Skeletal muscle tissue (tissue), 4 donors: ENCODE results near the gene CX3CL1. TPM values are rescaled to one million over a fixed set of nuclear protein-coding genes. Genes with fewer than 3 reads are reported as not detected.
"Not testable (repeated sequence)": the region's sequence is repeated elsewhere in the genome, so short reads cannot be mapped to it uniquely, and the experiment has no call there.

Source experiments
- H3K27ac ChIP-seq: one replicate; pipeline ENCODE4 v1.7.0; 2013; ENCODE audit warnings: mild to moderate bottlenecking, low read depth, low read length, inconsistent platforms
- H3K27me3 ChIP-seq, 3 donors: one replicate each; pipeline ENCODE4 v1.7.0; 2013; ENCODE audit warnings: low read length in 3 of 3; ENCODE audit not compliant: control insufficient read depth in 3 of 3, insufficient read depth in 3 of 3
- H3K36me3 ChIP-seq, 3 donors: one replicate each; pipeline ENCODE4 v1.7.0; 2013; ENCODE audit warnings: low read length in 3 of 3; ENCODE audit not compliant: control insufficient read depth in 3 of 3, insufficient read depth in 3 of 3
- H3K4me1 ChIP-seq, 3 donors: one replicate each; pipeline ENCODE4 v1.7.0; 2013; ENCODE audit warnings: low read length in 3 of 3, mild to moderate bottlenecking in 3 of 3; ENCODE audit not compliant: control insufficient read depth in 3 of 3, insufficient read depth in 3 of 3
- H3K4me3 ChIP-seq, 3 donors: one replicate each; pipeline ENCODE4 v1.7.0; 2013; ENCODE audit warnings: low read length in 3 of 3
- H3K9ac ChIP-seq, 3 donors: one replicate each; pipeline ENCODE4 v1.7.0; 2013; ENCODE audit warnings: low read length in 3 of 3, mild to moderate bottlenecking in 3 of 3, moderate library complexity in 2 of 3, low read depth in 1 of 3
- H3K9me3 ChIP-seq, 3 donors: one replicate each; pipeline ENCODE4 v1.7.0; 2013; ENCODE audit warnings: low read length in 3 of 3; ENCODE audit not compliant: control insufficient read depth in 3 of 3
- total RNA-seq: library from RNA; depleted of rRNA; stranded (reverse); fragments of >200 nt; gene quantifications from one replicate; pipeline ENCODE4 v1.2.3, GENCODE V29; 2014
- donor health status: Osteomylitis.

Gene CX3CL1
- total RNA-seq, 1 donor from 2014 or later = 0.52 TPM

DNA sequence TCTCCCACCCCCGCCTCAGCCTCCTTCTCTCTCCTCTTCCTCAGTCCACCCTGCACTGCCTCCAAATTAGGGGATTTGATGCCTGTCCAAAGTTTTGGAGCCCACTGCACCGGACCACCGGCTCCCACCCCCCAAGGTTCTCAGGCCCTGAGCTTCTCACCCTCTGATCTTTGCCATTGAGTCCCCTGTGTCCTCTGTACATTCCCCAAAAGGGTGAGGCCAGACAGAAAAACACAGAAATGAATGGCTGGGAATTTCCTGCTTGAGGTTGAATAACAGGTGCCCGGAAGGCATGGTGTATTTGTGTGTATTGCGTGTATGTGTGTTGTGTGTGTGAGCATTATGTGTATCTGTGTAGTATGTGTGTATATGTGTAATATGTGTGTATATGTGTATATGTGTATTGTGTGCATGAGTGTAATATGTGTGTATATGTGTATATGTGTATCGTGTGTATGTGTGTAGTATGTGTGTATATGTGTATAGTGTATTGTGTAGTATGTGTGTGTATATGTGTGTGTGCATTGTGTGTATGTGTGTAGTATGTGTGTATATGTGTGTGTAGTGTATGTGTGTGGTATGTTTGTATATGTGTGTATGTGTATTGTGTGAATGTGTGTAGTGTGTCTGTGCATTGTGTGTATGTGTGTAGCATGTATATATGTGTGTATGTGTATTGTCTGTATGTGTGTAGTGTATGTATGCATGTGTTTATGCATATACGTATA lies 16.2 kb downstream of the CX3CL1 start:
- no peaks in the 10 kb centered on the region for H3K27me3 ChIP-seq
- H3K9me3 ChIP-seq = peaks cover 0 to 4% (median 0%) of the 10 kb centered on the region in 3 donors
- H3K36me3 ChIP-seq = no peaks in the 10 kb centered on the region
- no peak overlapping the region for H3K9ac ChIP-seq
- no peak overlapping the region for H3K27ac ChIP-seq
- no peak overlapping the region for H3K4me3 ChIP-seq
- peaks cover 6 to 18% (median 13%) of the 10 kb centered on the region in 3 donors for H3K4me1 ChIP-seq

DNA sequence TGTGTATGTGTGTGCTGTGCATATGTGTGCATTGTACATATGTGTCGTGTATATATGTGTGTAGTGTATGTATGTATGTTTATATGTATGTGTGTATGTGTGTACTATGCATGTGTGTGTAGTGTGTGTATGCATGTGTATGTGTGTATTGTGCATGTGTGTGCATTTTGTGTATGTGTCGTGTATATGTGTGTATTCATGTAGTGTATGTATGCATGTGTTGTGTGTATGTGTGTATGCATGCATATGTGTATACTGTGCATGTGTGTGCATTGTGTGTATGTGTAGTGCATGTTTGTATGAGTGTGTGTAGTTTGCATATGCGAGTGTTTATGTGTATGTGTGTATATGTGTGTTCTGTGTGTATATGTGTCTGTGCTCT lies 16.8 kb downstream of the CX3CL1 start:
- H3K9ac ChIP-seq = no peak overlapping the region
- peaks cover 6 to 18% (median 10%) of the 10 kb centered on the region in 3 donors for H3K4me1 ChIP-seq
- H3K9me3 ChIP-seq = peaks cover 0 to 4% (median 0%) of the 10 kb centered on the region in 3 donors

DNA sequence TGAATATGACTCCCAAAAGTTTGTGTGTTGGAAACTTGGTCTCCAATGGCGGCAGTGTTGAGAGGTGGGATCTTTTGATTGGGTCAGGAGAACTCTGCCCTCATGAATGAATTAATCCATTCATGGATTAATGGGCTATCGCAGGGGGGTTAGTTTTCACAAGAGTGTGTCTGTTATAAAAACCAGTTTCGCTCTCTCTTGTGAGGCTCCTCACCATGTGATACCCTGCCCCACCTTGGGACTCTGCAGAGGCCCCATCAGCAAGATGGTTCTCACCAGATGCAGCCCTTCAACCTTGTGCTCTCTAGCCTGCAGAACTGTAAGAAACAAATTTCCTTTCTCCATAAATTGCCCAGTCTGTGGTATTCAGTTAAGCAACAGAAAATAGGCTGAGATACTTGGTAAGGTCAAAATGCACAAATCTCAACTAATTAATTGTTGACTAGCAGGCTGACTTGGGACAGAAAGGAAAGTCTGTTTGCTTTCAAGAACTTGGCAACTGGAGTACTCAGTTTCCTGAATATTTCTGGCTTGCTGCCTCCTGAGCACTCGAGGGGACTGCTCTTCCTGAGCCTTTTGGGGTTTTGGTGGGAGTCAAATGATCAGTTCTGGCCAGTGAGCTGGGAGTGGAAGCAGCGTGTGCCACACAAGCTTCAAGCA lies 18.5 kb downstream of the CX3CL1 start:
- Histone ChIP-seq H3K9ac (no peak overlapping the region), H3K4me1 (peaks cover 6 to 16% (median 6%) of the 10 kb centered on the region in 3 donors), H3K4me3 (no peak overlapping the region), H3K9me3 (peaks cover 0 to 4% (median 0%) of the 10 kb centered on the region in 3 donors), H3K36me3 (no peaks in the 10 kb centered on the region), H3K27me3 (peaks cover 0 to 3% (median 2%) of the 10 kb centered on the region in 3 donors), H3K27ac (no peak overlapping the region)

More for the DNA sequence above, 16.8 kb downstream of the CX3CL1 start:
- Histone ChIP-seq H3K27me3 (no peaks in the 10 kb centered on the region), H3K27ac (no peak overlapping the region), H3K4me3 (no peak overlapping the region), H3K36me3 (no peaks in the 10 kb centered on the region)

DNA sequence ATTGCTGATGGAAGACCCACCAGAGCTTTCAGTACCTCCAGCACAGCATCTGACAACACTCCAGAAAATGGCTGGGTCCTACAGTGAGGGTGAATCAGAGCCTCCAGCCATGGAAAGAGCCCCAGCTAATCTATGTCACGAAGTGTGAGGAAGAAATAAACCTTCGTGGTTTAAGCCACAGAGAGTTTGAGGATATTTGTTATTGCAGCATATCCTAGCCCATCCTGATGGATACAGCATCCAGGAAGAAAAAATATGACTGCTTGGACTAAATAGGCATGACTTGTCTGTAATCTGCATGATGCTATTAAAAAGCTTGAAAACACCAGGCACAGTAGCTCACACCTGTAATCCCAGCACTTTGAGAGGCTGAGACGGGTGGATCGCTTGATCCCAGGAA lies 19.0 kb downstream of the CX3CL1 start:
- peaks cover 0 to 3% (median 2%) of the 10 kb centered on the region in 3 donors for H3K27me3 ChIP-seq
- H3K27ac ChIP-seq = no peak overlapping the region

DNA sequence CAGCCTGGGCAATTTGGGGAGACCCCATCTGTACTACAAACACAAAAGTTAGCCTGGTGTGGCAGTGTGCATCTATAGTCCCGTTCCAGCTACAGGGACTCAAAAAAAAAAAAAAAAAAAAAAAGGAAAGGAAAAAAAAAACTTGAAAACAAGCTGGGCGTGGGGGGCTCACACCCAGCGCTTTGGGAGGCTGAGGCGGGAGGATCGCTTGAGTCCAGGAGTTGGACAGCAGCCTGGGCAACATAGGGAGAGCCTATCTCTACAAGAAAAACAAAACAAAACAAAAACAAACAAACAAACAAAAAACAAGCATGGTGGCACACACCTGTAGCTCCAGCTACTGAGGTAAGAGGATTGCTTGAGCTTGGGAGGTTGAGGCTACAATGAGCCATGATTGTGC lies 19.4 kb downstream of the CX3CL1 start:
- Histone ChIP-seq H3K27me3 (peaks cover 0 to 3% (median 2%) of the 10 kb centered on the region in 3 donors), H3K4me3 (no peak overlapping the region), H3K27ac (no peak overlapping the region), H3K9ac (no peak overlapping the region), H3K36me3 (no peaks in the 10 kb centered on the region), H3K9me3 (peaks cover 0 to 4% (median 0%) of the 10 kb centered on the region in 3 donors), H3K4me1 (peaks cover under 1 to 9% (median under 1%) of the 10 kb centered on the region in 3 donors)

More for the DNA sequence above, 19.0 kb downstream of the CX3CL1 start:
- peaks cover 4 to 12% (median 5%) of the 10 kb centered on the region in 3 donors for H3K4me1 ChIP-seq
- H3K9ac ChIP-seq = no peak overlapping the region
- H3K4me3 ChIP-seq = no peak overlapping the region
- H3K9me3 ChIP-seq = peaks cover 0 to 4% (median 0%) of the 10 kb centered on the region in 3 donors
- H3K36me3 ChIP-seq = no peaks in the 10 kb centered on the region

DNA sequence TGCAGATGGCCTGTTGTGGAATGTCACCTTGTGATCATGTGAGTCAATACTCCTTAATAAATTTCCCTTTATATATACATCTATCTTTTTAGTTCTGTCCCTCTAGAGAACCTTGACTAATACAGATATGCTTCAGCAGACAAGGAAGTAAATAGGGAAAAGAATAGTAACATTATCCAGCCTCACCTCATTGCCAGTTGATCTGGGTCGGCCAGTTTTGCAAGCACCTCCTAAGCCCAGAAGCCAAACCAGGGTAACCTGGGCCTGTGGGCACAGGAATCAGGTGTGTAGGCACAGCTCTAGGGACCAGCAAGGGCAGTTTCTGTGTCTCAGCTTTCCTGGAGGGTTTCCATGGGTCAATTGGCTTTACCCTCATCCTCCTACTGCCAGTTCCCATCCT lies 20.4 kb downstream of the CX3CL1 start:
- H3K9me3 ChIP-seq = peaks cover 0 to 4% (median 0%) of the 10 kb centered on the region in 3 donors
- peaks cover 0 to 3% (median 2%) of the 10 kb centered on the region in 3 donors for H3K27me3 ChIP-seq
- H3K4me1 ChIP-seq = peaks cover 0 to 9% (median 0%) of the 10 kb centered on the region in 3 donors
- no peak overlapping the region for H3K9ac ChIP-seq
- no peak overlapping the region for H3K4me3 ChIP-seq
- no peak overlapping the region for H3K27ac ChIP-seq
- H3K36me3 ChIP-seq = no peaks in the 10 kb centered on the region

DNA sequence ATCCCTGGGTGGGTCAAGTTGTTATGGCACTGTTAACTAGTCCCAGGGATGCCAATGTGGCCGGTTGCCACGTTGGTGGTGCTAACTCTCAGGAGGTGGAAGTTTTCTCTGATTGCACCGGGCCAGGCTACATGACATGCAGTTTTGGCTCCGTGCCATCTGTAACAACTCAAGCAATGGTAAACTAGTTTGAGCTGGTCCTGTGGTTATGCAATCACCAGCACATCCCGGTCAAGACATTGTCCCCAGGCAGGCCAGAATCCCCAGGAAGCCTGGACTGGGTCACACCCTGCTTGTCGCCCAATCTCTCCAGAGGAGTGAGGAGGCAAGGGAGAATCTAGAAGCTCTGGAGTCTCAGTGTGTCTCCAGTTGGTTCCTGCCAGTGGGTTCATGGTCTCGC lies 22.2 kb downstream of the CX3CL1 start:
- Histone ChIP-seq H3K9me3 (peaks cover 0 to 4% (median 0%) of the 10 kb centered on the region in 3 donors), H3K27me3 (peaks cover 0 to 3% (median 2%) of the 10 kb centered on the region in 3 donors), H3K9ac (no peak overlapping the region), H3K4me3 (no peak overlapping the region), H3K27ac (no peak overlapping the region), H3K4me1 (peaks cover 0 to 4% (median 0%) of the 10 kb centered on the region in 3 donors), H3K36me3 (no peaks in the 10 kb centered on the region)

DNA sequence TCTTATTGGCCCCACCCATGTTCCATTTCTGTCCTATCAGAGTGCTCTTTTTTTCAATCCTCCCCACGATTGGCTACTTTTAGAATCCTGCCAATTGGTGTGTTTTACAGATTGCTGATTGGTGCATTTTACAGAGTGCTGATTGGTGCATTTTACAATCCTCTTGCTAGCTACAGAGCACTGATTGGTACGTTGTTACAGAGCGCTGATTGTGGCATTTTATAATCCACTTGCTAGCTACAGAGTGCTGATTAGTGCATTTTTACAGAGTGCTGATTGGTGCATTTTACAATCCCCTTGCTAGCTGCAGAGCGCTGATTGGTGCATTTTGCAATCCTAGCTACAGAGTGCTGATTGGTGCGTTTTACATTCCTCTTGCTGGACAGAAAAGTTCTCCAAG lies 22.7 kb downstream of the CX3CL1 start:
- Histone ChIP-seq H3K36me3 (no peaks in the 10 kb centered on the region), H3K27ac (no peak overlapping the region), H3K4me3 (no peak overlapping the region), H3K27me3 (peaks cover 0 to 3% (median 2%) of the 10 kb centered on the region in 3 donors), H3K4me1 (peaks cover 0 to 4% (median 0%) of the 10 kb centered on the region in 3 donors), H3K9ac (no peak overlapping the region), H3K9me3 (peaks cover 0 to 4% (median 0%) of the 10 kb centered on the region in 3 donors)

DNA sequence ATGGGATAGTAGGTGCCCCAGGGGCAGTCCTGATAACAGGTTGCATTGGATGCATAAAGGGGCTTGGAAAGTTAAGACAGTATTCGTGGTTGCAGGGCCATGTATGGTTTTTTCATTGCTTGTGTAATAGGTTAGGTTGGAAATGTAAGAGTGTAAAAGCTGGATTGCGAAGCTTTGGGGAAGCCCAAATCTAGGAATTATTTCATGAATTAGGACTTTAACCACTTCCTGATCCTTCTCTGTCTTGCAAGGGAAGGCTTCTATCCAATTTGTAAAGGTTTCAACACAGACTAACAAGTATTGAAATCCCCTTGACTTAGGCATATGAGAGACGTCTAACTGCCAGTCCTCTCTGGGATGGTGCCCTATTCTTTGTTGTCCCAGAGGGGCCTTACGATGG lies 24.5 kb downstream of the CX3CL1 start:
- H3K27ac ChIP-seq = no peak overlapping the region
- no peak overlapping the region for H3K4me3 ChIP-seq
- H3K9me3 ChIP-seq = no peaks in the 10 kb centered on the region
- peaks cover 0 to 4% (median 0%) of the 10 kb centered on the region in 3 donors for H3K4me1 ChIP-seq
- H3K27me3 ChIP-seq = peaks cover 0 to 3% (median 2%) of the 10 kb centered on the region in 3 donors
- H3K9ac ChIP-seq = no peak overlapping the region
- H3K36me3 ChIP-seq = no peaks in the 10 kb centered on the region

DNA sequence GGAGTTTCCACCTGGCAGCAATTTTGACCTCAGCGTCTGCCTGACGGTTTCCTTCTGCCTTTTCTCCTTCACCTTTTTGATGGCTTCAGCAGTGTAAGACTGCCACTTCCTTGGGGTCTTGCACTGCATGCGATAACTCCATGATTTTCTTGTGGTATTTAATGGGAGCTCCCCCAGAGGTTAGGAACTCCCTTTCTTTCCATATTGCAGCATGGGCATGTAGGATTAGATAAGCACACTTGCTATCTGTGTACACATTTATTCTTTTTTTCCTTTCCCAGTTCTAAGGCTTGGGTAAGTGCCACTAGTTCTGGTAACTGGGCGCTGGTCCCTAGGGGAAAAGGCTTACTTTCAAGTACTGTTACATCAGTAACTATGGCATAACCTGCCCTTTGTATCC lies 25.2 kb downstream of the CX3CL1 start:
- not testable (repeated sequence) for H3K9me3 ChIP-seq, H3K27ac ChIP-seq, H3K36me3 ChIP-seq, H3K27me3 ChIP-seq, H3K4me1 ChIP-seq, H3K9ac ChIP-seq, H3K4me3 ChIP-seq
